ENCODE measurements around the gene UFD1.

GRCh38 chr22:19522881-19523239 lies 43.9 kb upstream of the UFD1 start:
- no peak for TF ChIP-seq POLR2A (IDR thresholded peaks at IDR 0.05; ENCODE audit: low read depth, low read length)
- no peak for TF ChIP-seq RAD21 (IDR thresholded peaks at IDR 0.05; ENCODE audit: low read length)
- TF ChIP-seq, protein P1, sequence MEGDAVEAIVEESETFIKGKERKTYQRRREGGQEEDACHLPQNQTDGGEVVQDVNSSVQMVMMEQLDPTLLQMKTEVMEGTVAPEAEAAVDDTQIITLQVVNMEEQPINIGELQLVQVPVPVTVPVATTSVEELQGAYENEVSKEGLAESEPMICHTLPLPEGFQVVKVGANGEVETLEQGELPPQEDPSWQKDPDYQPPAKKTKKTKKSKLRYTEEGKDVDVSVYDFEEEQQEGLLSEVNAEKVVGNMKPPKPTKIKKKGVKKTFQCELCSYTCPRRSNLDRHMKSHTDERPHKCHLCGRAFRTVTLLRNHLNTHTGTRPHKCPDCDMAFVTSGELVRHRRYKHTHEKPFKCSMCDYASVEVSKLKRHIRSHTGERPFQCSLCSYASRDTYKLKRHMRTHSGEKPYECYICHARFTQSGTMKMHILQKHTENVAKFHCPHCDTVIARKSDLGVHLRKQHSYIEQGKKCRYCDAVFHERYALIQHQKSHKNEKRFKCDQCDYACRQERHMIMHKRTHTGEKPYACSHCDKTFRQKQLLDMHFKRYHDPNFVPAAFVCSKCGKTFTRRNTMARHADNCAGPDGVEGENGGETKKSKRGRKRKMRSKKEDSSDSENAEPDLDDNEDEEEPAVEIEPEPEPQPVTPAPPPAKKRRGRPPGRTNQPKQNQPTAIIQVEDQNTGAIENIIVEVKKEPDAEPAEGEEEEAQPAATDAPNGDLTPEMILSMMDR (conservative IDR thresholded peaks at IDR 0.05; ENCODE audit: low read depth, low read length) = no peak
- no peak for TF ChIP-seq SMC3 (IDR thresholded peaks at IDR 0.05; ENCODE audit: low read depth, low read length)
- no peak for TF ChIP-seq RFX5 (IDR thresholded peaks at IDR 0.05; ENCODE audit: low read depth, low read length)
- TF ChIP-seq, protein P2, sequence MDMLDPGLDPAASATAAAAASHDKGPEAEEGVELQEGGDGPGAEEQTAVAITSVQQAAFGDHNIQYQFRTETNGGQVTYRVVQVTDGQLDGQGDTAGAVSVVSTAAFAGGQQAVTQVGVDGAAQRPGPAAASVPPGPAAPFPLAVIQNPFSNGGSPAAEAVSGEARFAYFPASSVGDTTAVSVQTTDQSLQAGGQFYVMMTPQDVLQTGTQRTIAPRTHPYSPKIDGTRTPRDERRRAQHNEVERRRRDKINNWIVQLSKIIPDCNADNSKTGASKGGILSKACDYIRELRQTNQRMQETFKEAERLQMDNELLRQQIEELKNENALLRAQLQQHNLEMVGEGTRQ (IDR thresholded peaks at IDR 0.05; ENCODE audit: low read depth, low read length) = no peak
- no peak for TF ChIP-seq MAZ (IDR thresholded peaks at IDR 0.05; ENCODE audit: borderline replicate concordance, low read depth, low read length)
